Body of pancreas (tissue), 4 donors: ENCODE data around the gene HSPA5. TPM values are rescaled to one million over a fixed set of nuclear protein-coding genes. Genes with fewer than 3 reads are reported as not detected.

ENCODE experiments used
- ATAC-seq: fragments of 150-250 bp; one replicate; pipeline ENCODE4 v1.9.1; 2016
- DNase-seq, 4 donors: peaks; one replicate each; pipeline ENCODE4 v3.0.0-alpha.2; 2019
- H3K27ac ChIP-seq, 4 donors: fragments of 200-600 bp; sonication (generic); 1 replicate in 3 of 4; 2 replicates in 1 of 4; pipeline versions ENCODE4 v1.5.1 to v1.6.1; 2016 to 2019; ENCODE audit warnings: mild to moderate bottlenecking in 1 of 4, mixed read lengths in 1 of 4, moderate library complexity in 1 of 4
- H3K27me3 ChIP-seq, 2 donors: fragments of 200-600 bp; sonication (generic); one replicate each; pipeline ENCODE4 v1.6.0; 2016; ENCODE audit warnings: mild to moderate bottlenecking in 1 of 2
- H3K36me3 ChIP-seq, 2 donors: fragments of 200-600 bp; sonication (generic); replicated peaks in 1 of 2; 2 replicates each; pipeline ENCODE4 v1.5.1; 2016; ENCODE audit warnings: low read depth in 2 of 2; ENCODE audit not compliant: insufficient read depth in 1 of 2
- H3K4me1 ChIP-seq: fragments of 200-600 bp; sonication (generic); one replicate; pipeline ENCODE4 v1.6.0; 2016
- H3K4me3 ChIP-seq, 2 donors: fragments of 200-600 bp; sonication (generic); 1 replicate in 1 of 2; 2 replicates in 1 of 2; pipeline ENCODE4 v1.5.1; 2016 to 2019
- H3K9me3 ChIP-seq, 3 donors: fragments of 200-600 bp; sonication (generic); 1 replicate in 2 of 3; 2 replicates in 1 of 3; pipeline ENCODE4 v1.5.1; 2016
- CTCF ChIP-seq, 7 experiments: fragments of 450-650 bp in 4 of 7; fragments of 200-600 bp in 3 of 7; sonication (generic) in 3 of 7; IDR thresholded peaks; one replicate each; pipeline ENCODE4 v1.5.1; 2016 to 2019; ENCODE audit warnings: antibody characterized with exemption in 7 of 7
- POLR2A ChIP-seq, 3 donors: fragments of 450-650 bp; IDR thresholded peaks; one replicate each; pipeline ENCODE4 v1.6.1; 2016; ENCODE audit warnings: antibody characterized with exemption in 3 of 3, mild to moderate bottlenecking in 2 of 3
- WGBS, 2 donors: methylation state at CpG; one replicate each; pipeline ENCODE4 v1.1.5; 2017; 5-methylcytosine and 5-hydroxymethylcytosine counted together
- intact Hi-C: fragments of 100-400 bp; cut with DNase I; formaldehyde crosslinking; loops from one replicate; pipeline ENCODE4 v1.15.1; 2023
- total RNA-seq, 2 donors: library from RNA; depleted of rRNA; stranded (reverse); fragments of >200 nt; gene quantifications; one replicate each; pipeline ENCODE4 v1.1.0, GENCODE V29; 2016

Gene HSPA5
- total RNA-seq, 2 donors from 2014 or later: 78.6 to 170 TPM

- Histone ChIP-seq H3K9me3 (no peaks in the 10 kb centered on the region), H3K36me3 (no peaks in the 10 kb centered on the region), H3K4me3 (no peak overlapping the region), H3K27me3 (no peaks in the 10 kb centered on the region), H3K27ac (no peak overlapping the region), H3K4me1 (peaks cover 16% of the 10 kb centered on the region)
- intact Hi-C loops: no loop called here
- DNase-seq (no peak), ATAC-seq (no peak)
- TF ChIP-seq POLR2A (IDR thresholded peaks at IDR 0.05): no peak
Observed at GRCh38 chr9:125277411-125277810, 36.3 kb upstream of the HSPA5 start.

GRCh38 chr9:125276771-125277170 is 35.6 kb upstream of the HSPA5 start:
- no peak overlapping the region for H3K4me3 ChIP-seq
- no peaks in the 10 kb centered on the region for H3K36me3 ChIP-seq
- TF ChIP-seq POLR2A (IDR thresholded peaks at IDR 0.05) (no peak), CTCF (IDR thresholded peaks at IDR 0.05) (no peak)
- no peaks in the 10 kb centered on the region for H3K9me3 ChIP-seq
- ATAC-seq (no peak), DNase-seq (no peak)
- no peaks in the 10 kb centered on the region for H3K27me3 ChIP-seq
- intact Hi-C loops: no loop called here
- no peak overlapping the region for H3K27ac ChIP-seq
- H3K4me1 ChIP-seq: peaks cover 22% of the 10 kb centered on the region
- 97 to 100% methylated on average over 4 of the region's 4 CpGs for WGBS, 2 donors

GRCh38 chr9:125272697-125273096 is 31.6 kb upstream of the HSPA5 start:
- Histone ChIP-seq H3K4me1 (peaks cover 36% of the 10 kb centered on the region), H3K9me3 (no peaks in the 10 kb centered on the region), H3K36me3 (no peaks in the 10 kb centered on the region), H3K4me3 (no peak overlapping the region), H3K27me3 (no peaks in the 10 kb centered on the region), H3K27ac (peak overlapping the region in 2 of 4 donors; percentile 5 to 53)
- intact Hi-C loops: no loop called here
- TF ChIP-seq POLR2A (IDR thresholded peaks at IDR 0.05) (no peak), CTCF (IDR thresholded peaks at IDR 0.05) (no peak)
- DNase-seq (peak in 1 of 4 donors; percentile 31), ATAC-seq (peak; percentile 68)
- WGBS, 2 donors: 13 to 24% methylated on average over 3 of the region's 3 CpGs

- H3K36me3 ChIP-seq: no peaks in the 10 kb centered on the region
- no peak overlapping the region for H3K27ac ChIP-seq
- H3K4me1 ChIP-seq: peaks cover 36% of the 10 kb centered on the region
- ATAC-seq: no peak
- intact Hi-C loops: no loop called here
- TF ChIP-seq POLR2A (IDR thresholded peaks at IDR 0.05): no peak
- TF ChIP-seq CTCF (IDR thresholded peaks at IDR 0.05): no peak
- no peak overlapping the region for H3K4me3 ChIP-seq
- no peaks in the 10 kb centered on the region for H3K27me3 ChIP-seq
- DNase-seq: no peak
- no peaks in the 10 kb centered on the region for H3K9me3 ChIP-seq
- 86% methylated on average over 5 of the region's 5 CpGs for WGBS, 2 donors
Observed at GRCh38 chr9:125271081-125271480, 29.9 kb upstream of the HSPA5 start.

- ATAC-seq: no peak
- H3K4me1 ChIP-seq: peaks cover 36% of the 10 kb centered on the region
- no peak for DNase-seq
- H3K36me3 ChIP-seq: no peaks in the 10 kb centered on the region
- H3K27me3 ChIP-seq: no peaks in the 10 kb centered on the region
- WGBS, 2 donors: 93 to 96% methylated on average over 1 of the region's 1 CpG
- intact Hi-C loops: no loop called here
- H3K4me3 ChIP-seq: no peak overlapping the region
- H3K9me3 ChIP-seq: no peaks in the 10 kb centered on the region
- no peak overlapping the region for H3K27ac ChIP-seq
- TF ChIP-seq POLR2A (IDR thresholded peaks at IDR 0.05): no peak
- TF ChIP-seq CTCF (IDR thresholded peaks at IDR 0.05): no peak
Observed at GRCh38 chr9:125269014-125269397, 27.9 kb upstream of the HSPA5 start.
